HepG2 (cell line): ENCODE measurements around the gene CHRD. TPM values are rescaled to one million over a fixed set of nuclear protein-coding genes. Genes with fewer than 3 reads are reported as not detected.
A peak's percentile ranks its signal among the peaks of the same experiment; 100 is the strongest.

Experiments
- ARID4A ChIP-seq: sonication (generic); formaldehyde crosslinking; IDR thresholded peaks from 2 replicates; pipeline ENCODE4 v1.5.0; 2020; ENCODE audit warnings: mild to moderate bottlenecking, missing genetic modification reagents, borderline replicate concordance
- BORCS8-MEF2B ChIP-seq: sonication (generic); formaldehyde crosslinking; IDR thresholded peaks from 2 replicates; pipeline ENCODE4 v1.8.0; 2022; ENCODE audit warnings: mild to moderate bottlenecking, missing genetic modification reagents
- CC2D1A ChIP-seq: sonication (generic); formaldehyde crosslinking; IDR thresholded peaks from 2 replicates; pipeline ENCODE4 v1.8.1; 2023; ENCODE audit warnings: mild to moderate bottlenecking, missing genetic modification reagents
- HDAC2 ChIP-seq: sonication (generic); formaldehyde crosslinking; IDR thresholded peaks from 2 replicates; pipeline ENCODE4 v1.4.0; 2020; ENCODE audit warnings: missing genetic modification reagents
- HDAC6 ChIP-seq: fragments of 200-600 bp; sonication (generic); IDR thresholded peaks from 2 replicates; pipeline ENCODE4 v1.7.0; 2017; ENCODE audit warnings: mild to moderate bottlenecking, antibody characterized with exemption, low read length, low read depth
- HINFP ChIP-seq: sonication (generic); formaldehyde crosslinking; IDR thresholded peaks from 2 replicates; pipeline ENCODE4 v1.4.0; 2020; ENCODE audit warnings: low read depth, mild to moderate bottlenecking, missing genetic modification reagents
- MIER3 ChIP-seq: IDR thresholded peaks from 2 replicates; pipeline ENCODE4 v1.6.1; 2016; ENCODE audit warnings: missing compliant biosample characterization, borderline replicate concordance
- MTERF4 ChIP-seq: sonication (generic); formaldehyde crosslinking; IDR thresholded peaks from 2 replicates; pipeline ENCODE4 v1.8.0; 2023; ENCODE audit warnings: mild to moderate bottlenecking, missing genetic modification reagents
- NR3C1 ChIP-seq: sonication (generic); formaldehyde crosslinking; IDR thresholded peaks from 2 replicates; pipeline ENCODE4 v1.4.0; 2020; ENCODE audit warnings: missing genetic modification reagents
- PHF5A ChIP-seq: IDR thresholded peaks from one replicate; pipeline ENCODE4 v1.6.1; 2018; ENCODE audit warnings: low read depth, missing genetic modification reagents; ENCODE audit not compliant: unreplicated experiment
- RNF2 ChIP-seq: fragments of 450-650 bp; conservative IDR thresholded peaks from 2 replicates; pipeline ENCODE4 v1.6.1; 2016; ENCODE audit warnings: low read depth
- SALL2 ChIP-seq: sonication (generic); formaldehyde crosslinking; IDR thresholded peaks from 2 replicates; pipeline ENCODE4 v1.8.1; 2023; ENCODE audit warnings: mild to moderate bottlenecking, missing genetic modification reagents, inconsistent platforms
- SMAD3 ChIP-seq: sonication (generic); formaldehyde crosslinking; IDR thresholded peaks from 2 replicates; pipeline ENCODE4 v1.4.0; 2020; ENCODE audit warnings: missing genetic modification reagents
- TAF1 ChIP-seq: sonication (generic); formaldehyde crosslinking; IDR thresholded peaks from 2 replicates; pipeline ENCODE4 v1.4.0; 2020; ENCODE audit warnings: missing genetic modification reagents
- TBX3 ChIP-seq: fragments of 450-650 bp; IDR thresholded peaks from 2 replicates; pipeline ENCODE4 v1.6.1; 2017; ENCODE audit warnings: antibody characterized with exemption, mild to moderate bottlenecking, inconsistent platforms, borderline replicate concordance
- THAP11 ChIP-seq: IDR thresholded peaks from 2 replicates; pipeline ENCODE4 v1.6.1; 2016; ENCODE audit warnings: missing biosample characterization, missing genetic modification reagents
- THAP7 ChIP-seq: sonication (generic); formaldehyde crosslinking; IDR thresholded peaks from 2 replicates; pipeline ENCODE4 v1.8.1; 2023; ENCODE audit warnings: mild to moderate bottlenecking, missing genetic modification reagents
- TRIM24 ChIP-seq: sonication (generic); formaldehyde crosslinking; IDR thresholded peaks from 2 replicates; pipeline ENCODE4 v1.8.0; 2022; ENCODE audit warnings: mild to moderate bottlenecking, missing genetic modification reagents
- XBP1 ChIP-seq: sonication (generic); formaldehyde crosslinking; IDR thresholded peaks from 2 replicates; pipeline ENCODE4 v1.5.0; 2020; ENCODE audit warnings: missing genetic modification reagents
- ZBTB1 ChIP-seq: sonication (generic); formaldehyde crosslinking; IDR thresholded peaks from 2 replicates; pipeline ENCODE4 v1.4.0; 2020; ENCODE audit warnings: missing genetic modification reagents, borderline replicate concordance
- ZNF331 ChIP-seq: sonication (generic); formaldehyde crosslinking; IDR thresholded peaks from 2 replicates; pipeline ENCODE4 v1.4.0; 2020; ENCODE audit warnings: missing genetic modification reagents
- ZNF44 ChIP-seq: sonication (generic); formaldehyde crosslinking; IDR thresholded peaks from 2 replicates; pipeline ENCODE4 v1.5.1; 2020; ENCODE audit warnings: mild to moderate bottlenecking, missing genetic modification reagents
- ZNF652 ChIP-seq: IDR thresholded peaks from 2 replicates; pipeline ENCODE4 v1.6.1; 2016; ENCODE audit warnings: low read depth, borderline replicate concordance
- ZNF777 ChIP-seq: sonication (generic); formaldehyde crosslinking; IDR thresholded peaks from 2 replicates; pipeline ENCODE4 v1.4.0; 2020; ENCODE audit warnings: missing genetic modification reagents
- polyA plus RNA-seq, 8 experiments: library from polyadenylated mRNA; depleted of rRNA in 3 of 8; stranded (reverse) in 7 of 8; unstranded in 1 of 8; fragments of >200 nt; fragmentation: Illumina TruSeq in 4 of 8; extraction: Trizol in 4 of 8; gene quantifications; 2 replicates each; pipeline versions ENCODE4 v1.2.1 to v1.2.3, GENCODE V29; 2011 to 2016; ENCODE audit warnings: low read depth in 4 of 8, missing spikeins in 1 of 8, mixed read lengths in 1 of 8; ENCODE audit not compliant: insufficient read depth in 1 of 8
- total RNA-seq, 5 experiments: library from RNA; depleted of rRNA; stranded (reverse); fragments of >200 nt; fragmentation: Illumina TruSeq; extraction: Trizol; gene quantifications; 2 replicates each; pipeline ENCODE4 v1.2.3, GENCODE V29; 2016; ENCODE audit warnings: low read depth in 1 of 5

Gene CHRD
- total and polyA plus RNA-seq, 2 of the 13 experiments (the other 11 are each of a cell fraction or from before 2014, with no cell fraction given): 22.2 to 35.2 TPM

- TF ChIP-seq RNF2 (peak; percentile 81), ARID4A (CRISPR knock-in tag) (peak; percentile 82), MTERF4 (CRISPR knock-in tag) (peak; percentile 73), TAF1 (CRISPR knock-in tag) (peak; percentile 81), MIER3 (CRISPR knock-in tag) (peak; percentile 30), ZBTB1 (no peak), PHF5A (CRISPR knock-in tag) (peak; percentile 78), HDAC2 (CRISPR knock-in tag) (peak; percentile 84), XBP1 (CRISPR knock-in tag) (no peak), THAP11 (CRISPR knock-in tag) (peak; percentile 90), HINFP (CRISPR knock-in tag) (peak; percentile 67; the same call in 1 of the 2 replicates), THAP7 (peak; percentile 73; the same call in 1 of the 2 replicates), NR3C1 (no peak), TBX3 (no peak), HDAC6 (no peak), SMAD3 (CRISPR knock-in tag) (peak; percentile 79), BORCS8-MEF2B (peak; percentile 88), SALL2 (CRISPR knock-in tag) (peak; percentile 86; the same call in 1 of the 2 replicates), TRIM24 (CRISPR knock-in tag) (no peak), ZNF777 (CRISPR knock-in tag) (peak; percentile 51), ZNF44 (CRISPR knock-in tag) (peak; percentile 68), ZNF331 (CRISPR knock-in tag) (peak; percentile 66), CC2D1A (CRISPR knock-in tag) (no peak), ZNF652 (CRISPR knock-in tag) (no peak)
Observed at GRCh38 chr3:184362668-184363546, 16.9 kb upstream of the CHRD start (continued).
